Caco-2 (cell line): ENCODE results near the gene HAO1. TPM values are rescaled to one million over a fixed set of nuclear protein-coding genes. Genes with fewer than 3 reads are reported as not detected.

ENCODE experiments used
- BruUV-seq: library from RNA; stranded (reverse); fragments of 400-500 nt; replicated peaks from 2 replicates; lab custom pipeline; 2021; lab: Mats Ljungman, UMichigan
- CTCF ChIA-PET: fragments of 300-600 bp; sonication (Branson Sonifier 250); formaldehyde crosslinking; loops from one replicate; lab custom pipeline; 2022; ENCODE audit warnings: antibody characterized with exemption; lab: Charles Lee
- POLR2A ChIA-PET: fragments of 300-600 bp; sonication (Branson Sonifier 250); formaldehyde crosslinking; loops from one replicate; lab custom pipeline; 2022; ENCODE audit warnings: antibody characterized with exemption; lab: Charles Lee
- DNase-seq, 2 experiments: peaks; one replicate each; pipeline versions ENCODE4 v3.0.0 to v3.0.0-alpha.2; 2020 to 2022
- H3K27me3 ChIP-seq: replicated peaks from 2 replicates; pipeline ENCODE4 v1.6.0; 2011; ENCODE audit warnings: low read length; ENCODE audit not compliant: control insufficient read depth, insufficient read depth
- H3K36me3 ChIP-seq: 2 replicates; pipeline ENCODE4 v1.5.1; 2011; ENCODE audit warnings: low read length; ENCODE audit not compliant: control insufficient read depth, insufficient read depth
- H3K4me1 ChIP-seq: fragments of 250-450 bp; sonication (Bioruptor Pico); 2 replicates; pipeline ENCODE4 v1.5.1; 2020; ENCODE audit warnings: mild to moderate bottlenecking
- H3K4me3 ChIP-seq: 2 replicates; pipeline ENCODE4 v1.5.1; 2011; ENCODE audit warnings: low read depth, mild to moderate bottlenecking, control low read depth, low read length
- H3K9me3 ChIP-seq: fragments of 250-450 bp; sonication (Bioruptor Pico); 2 replicates; pipeline ENCODE4 v1.5.1; 2020; ENCODE audit warnings: mild to moderate bottlenecking, moderate library complexity
- H3K27ac Mint-ChIP-seq: one replicate; pipeline ENCODE4 v1.8.0; 2022; ENCODE audit warnings: mixed read lengths; ENCODE audit not compliant: unreplicated experiment
- H3K27me3 Mint-ChIP-seq: one replicate; pipeline ENCODE4 v1.8.0; 2022; ENCODE audit warnings: mixed read lengths; ENCODE audit not compliant: insufficient read depth, unreplicated experiment
- H3K36me3 Mint-ChIP-seq: one replicate; pipeline ENCODE4 v1.8.0; 2022; ENCODE audit warnings: mild to moderate bottlenecking, mixed read lengths; ENCODE audit not compliant: insufficient read depth, unreplicated experiment
- H3K4me1 Mint-ChIP-seq: one replicate; pipeline ENCODE4 v1.8.0; 2022; ENCODE audit warnings: low read depth, mixed read lengths; ENCODE audit not compliant: unreplicated experiment
- H3K4me3 Mint-ChIP-seq: one replicate; pipeline ENCODE4 v1.8.0; 2022; ENCODE audit warnings: mild to moderate bottlenecking, moderate library complexity, mixed read lengths; ENCODE audit not compliant: unreplicated experiment
- H3K9me3 Mint-ChIP-seq: one replicate; pipeline ENCODE4 v1.8.0; 2022; ENCODE audit warnings: mixed read lengths; ENCODE audit not compliant: unreplicated experiment
- intact Hi-C: fragments of 100-400 bp; cut with micrococcal nuclease; formaldehyde crosslinking; loops from one replicate; pipeline ENCODE4 v1.10.0; 2022; ENCODE audit not compliant: unreplicated experiment
- total RNA-seq: library from RNA; stranded (reverse); gene quantifications from 2 replicates; pipeline ENCODE4 v1.2.3, GENCODE V29; 2022
- TF ChIP-seq, protein P1 (sequence below), 2 experiments: fragments of 200-600 bp in 1 of 2; IDR thresholded peaks; 1 replicate in 1 of 2; 2 replicates in 1 of 2; pipeline versions ENCODE4 v1.5.1 to v1.8.0; 2011 to 2022; ENCODE audit warnings: antibody characterized with exemption in 1 of 2, control low read depth in 1 of 2, inconsistent platforms in 1 of 2, low read depth in 1 of 2, low read length in 1 of 2, mild to moderate bottlenecking in 1 of 2, moderate library complexity in 1 of 2; ENCODE audit not compliant: insufficient read depth in 1 of 2, severe bottlenecking in 1 of 2, unreplicated experiment in 1 of 2

Gene HAO1
- total RNA-seq, 1 experiment from 2014 or later, result not detected

DNA sequence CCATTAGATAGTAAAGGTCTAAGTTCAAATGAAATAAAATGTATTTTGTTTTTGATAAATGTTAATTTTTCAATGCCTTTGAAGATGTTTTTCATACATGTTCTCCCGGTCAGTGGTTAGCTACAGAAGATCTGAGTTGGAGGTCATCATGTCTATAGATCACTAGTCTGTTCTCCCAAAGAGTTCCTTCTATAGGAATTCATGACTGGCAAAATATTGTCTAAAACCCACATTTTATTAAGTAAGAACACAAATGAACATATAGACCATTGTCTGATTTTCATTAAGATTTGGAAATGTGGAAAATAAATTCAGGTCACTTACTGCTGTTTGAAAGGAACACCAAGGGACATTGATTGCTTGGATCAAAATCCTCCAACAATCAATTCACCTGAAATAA is 23.6 kb downstream of the HAO1 start:
- H3K9me3 Mint-ChIP-seq, result no peaks in the 10 kb centered on the region
- H3K36me3 Mint-ChIP-seq, result no peaks in the 10 kb centered on the region
- Histone ChIP-seq H3K4me1 (no peaks in the 10 kb centered on the region), H3K4me3 (no peak overlapping the region), H3K36me3 (no peaks in the 10 kb centered on the region), H3K9me3 (no peaks in the 10 kb centered on the region), H3K27me3 (no peaks in the 10 kb centered on the region)
- no TSS peak for BruUV-seq
- H3K4me1 Mint-ChIP-seq, result no peaks in the 10 kb centered on the region
- H3K27me3 Mint-ChIP-seq, result peaks cover 22% of the 10 kb centered on the region
- no peak overlapping the region for H3K4me3 Mint-ChIP-seq
- no peak for DNase-seq
- intact Hi-C loops, result no loop called here
- TF ChIP-seq, protein P1, sequence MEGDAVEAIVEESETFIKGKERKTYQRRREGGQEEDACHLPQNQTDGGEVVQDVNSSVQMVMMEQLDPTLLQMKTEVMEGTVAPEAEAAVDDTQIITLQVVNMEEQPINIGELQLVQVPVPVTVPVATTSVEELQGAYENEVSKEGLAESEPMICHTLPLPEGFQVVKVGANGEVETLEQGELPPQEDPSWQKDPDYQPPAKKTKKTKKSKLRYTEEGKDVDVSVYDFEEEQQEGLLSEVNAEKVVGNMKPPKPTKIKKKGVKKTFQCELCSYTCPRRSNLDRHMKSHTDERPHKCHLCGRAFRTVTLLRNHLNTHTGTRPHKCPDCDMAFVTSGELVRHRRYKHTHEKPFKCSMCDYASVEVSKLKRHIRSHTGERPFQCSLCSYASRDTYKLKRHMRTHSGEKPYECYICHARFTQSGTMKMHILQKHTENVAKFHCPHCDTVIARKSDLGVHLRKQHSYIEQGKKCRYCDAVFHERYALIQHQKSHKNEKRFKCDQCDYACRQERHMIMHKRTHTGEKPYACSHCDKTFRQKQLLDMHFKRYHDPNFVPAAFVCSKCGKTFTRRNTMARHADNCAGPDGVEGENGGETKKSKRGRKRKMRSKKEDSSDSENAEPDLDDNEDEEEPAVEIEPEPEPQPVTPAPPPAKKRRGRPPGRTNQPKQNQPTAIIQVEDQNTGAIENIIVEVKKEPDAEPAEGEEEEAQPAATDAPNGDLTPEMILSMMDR (IDR thresholded peaks at IDR 0.05; ENCODE audit: insufficient read depth in 1 of 2, low read depth in 1 of 2, low read length in 1 of 2, severe bottlenecking in 1 of 2, unreplicated experiment in 1 of 2), result no peak
- H3K27ac Mint-ChIP-seq, result no peak overlapping the region
- ChIA-PET CTCF (no interaction called here), POLR2A (no interaction called here)

DNA sequence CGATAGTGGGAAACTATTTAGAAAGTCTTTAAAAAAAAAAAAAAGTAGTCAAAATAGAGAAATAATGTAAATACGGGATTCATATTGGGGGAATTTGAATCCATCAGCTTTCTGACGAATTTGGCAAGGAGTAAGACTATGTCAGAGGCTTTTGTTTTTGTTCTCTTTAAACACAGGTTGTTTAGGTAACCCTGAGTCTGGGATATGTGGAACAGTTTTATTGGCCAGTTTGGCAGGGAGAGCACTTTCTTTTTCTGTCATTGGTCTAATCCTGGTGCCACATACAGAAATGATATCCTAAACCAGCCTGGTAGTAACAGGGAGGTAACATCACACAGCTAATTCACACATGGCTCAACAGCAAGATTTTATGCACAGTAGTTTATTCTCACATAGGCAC is 27.7 kb downstream of the HAO1 start:
- H3K36me3 Mint-ChIP-seq, result no peaks in the 10 kb centered on the region
- TF ChIP-seq, protein P1 (IDR thresholded peaks at IDR 0.05; ENCODE audit: insufficient read depth in 1 of 2, low read depth in 1 of 2, low read length in 1 of 2, severe bottlenecking in 1 of 2, unreplicated experiment in 1 of 2), result no peak
- H3K9me3 Mint-ChIP-seq, result no peaks in the 10 kb centered on the region
- H3K4me3 Mint-ChIP-seq, result no peak overlapping the region
- no peaks in the 10 kb centered on the region for H3K4me1 Mint-ChIP-seq
- Histone ChIP-seq H3K9me3 (no peaks in the 10 kb centered on the region), H3K27me3 (no peaks in the 10 kb centered on the region), H3K4me1 (no peaks in the 10 kb centered on the region), H3K36me3 (no peaks in the 10 kb centered on the region), H3K4me3 (no peak overlapping the region)
- peaks cover 21% of the 10 kb centered on the region for H3K27me3 Mint-ChIP-seq
- BruUV-seq, result no TSS peak
- intact Hi-C loops, result no loop called here
- no peak overlapping the region for H3K27ac Mint-ChIP-seq
- DNase-seq, result no peak
- ChIA-PET CTCF (no interaction called here), POLR2A (no interaction called here)

DNA sequence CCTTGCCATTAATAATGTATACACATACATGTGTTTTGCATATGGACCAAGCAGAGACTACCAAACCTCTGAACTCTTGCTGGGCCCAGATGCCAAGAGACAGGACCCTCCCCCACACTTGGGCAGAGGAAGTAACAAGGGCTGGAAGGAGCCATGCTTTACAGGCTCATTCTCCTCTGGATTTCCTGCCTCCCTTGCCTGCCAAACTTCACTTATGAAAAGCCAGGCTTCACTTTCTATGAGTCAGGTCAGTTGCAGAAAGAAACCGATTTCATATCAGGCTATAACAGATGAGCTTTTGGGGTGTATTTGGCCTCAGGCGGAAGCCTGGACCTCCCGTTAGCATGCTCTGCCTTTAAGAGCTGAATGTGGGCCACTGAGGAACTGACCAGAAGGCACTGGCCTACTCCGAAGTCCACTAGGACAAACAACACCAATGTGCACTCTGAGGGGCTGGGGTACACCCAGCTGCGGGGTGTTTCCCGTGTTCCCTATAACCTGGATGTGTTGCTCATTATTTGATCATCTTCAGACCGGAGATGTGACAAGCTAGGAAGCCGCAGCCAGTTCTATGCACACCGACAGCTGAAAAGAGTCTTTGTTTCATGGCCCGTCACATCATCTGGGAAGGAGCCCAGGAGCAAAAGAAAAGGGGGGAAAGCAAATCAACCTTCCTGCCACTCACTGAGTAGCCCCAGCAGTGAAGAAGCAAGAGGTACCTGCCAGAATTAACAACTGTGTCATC is 28.5 kb downstream of the HAO1 start:
- H3K4me3 ChIP-seq, result no peak overlapping the region
- H3K27ac Mint-ChIP-seq, result no peak overlapping the region
- intact Hi-C loops, result no loop called here

More for the DNA sequence above, 28.5 kb downstream of the HAO1 start:
- Mint-ChIP-seq H3K4me3 (no peak overlapping the region), H3K4me1 (no peaks in the 10 kb centered on the region), H3K27me3 (peaks cover 25% of the 10 kb centered on the region), H3K36me3 (no peaks in the 10 kb centered on the region), H3K9me3 (no peaks in the 10 kb centered on the region)
- no peaks in the 10 kb centered on the region for H3K9me3 ChIP-seq
- no TSS peak for BruUV-seq
- no peak for DNase-seq
- H3K27me3 ChIP-seq, result no peaks in the 10 kb centered on the region; the same call in 1 of the 2 replicates
- TF ChIP-seq, protein P1 (IDR thresholded peaks at IDR 0.05; ENCODE audit: insufficient read depth in 1 of 2, low read depth in 1 of 2, low read length in 1 of 2, severe bottlenecking in 1 of 2, unreplicated experiment in 1 of 2), result no peak
- no peaks in the 10 kb centered on the region for H3K36me3 ChIP-seq
- POLR2A ChIA-PET, result no interaction called here
- no peaks in the 10 kb centered on the region for H3K4me1 ChIP-seq
- CTCF ChIA-PET, result no interaction called here
